ENCODE measurements around the gene RECK. TPM values are rescaled to one million over a fixed set of nuclear protein-coding genes. Genes with fewer than 3 reads are reported as not detected.

The RECK gene
- total and polyA plus RNA-seq, 2 experiments from 2014 or later = 8.1 to 11.6 TPM

- 0 out of 2 replicates have a peak, but pooled peaks cover 3% of the 10 kb centered on the region for H3K4me1 ChIP-seq (ENCODE audit: insufficient read depth)
- DNase-seq (ENCODE audit: low spot score) (no peak), ATAC-seq (no peak)
- no peak overlapping the region for H3K4me2 ChIP-seq
- H3K27ac Mint-ChIP-seq = no peak overlapping the region
- no peak overlapping the region for H2AFZ ChIP-seq
- no peak overlapping the region for H3K4me3 ChIP-seq
- no peaks in the 10 kb centered on the region for H3K9me2 ChIP-seq (ENCODE audit: insufficient read depth)
- no peaks in the 10 kb centered on the region for H3F3A ChIP-seq (replicated peaks; ENCODE audit: low read depth)
- H3K9me3 Mint-ChIP-seq = no peaks in the 10 kb centered on the region
- H3K4me3 Mint-ChIP-seq = no peak overlapping the region
- H3K27me3 Mint-ChIP-seq (ENCODE audit: insufficient read depth, low read depth, poor library complexity) = no peaks in the 10 kb centered on the region
- no peaks in the 10 kb centered on the region for H3K79me2 ChIP-seq (replicated peaks; ENCODE audit: insufficient read depth)
- TF ChIP-seq POLR2AphosphoS5 (IDR thresholded peaks at IDR 0.05; ENCODE audit: low read depth) = no peak
- no peak for TF ChIP-seq REST (IDR thresholded peaks at IDR 0.05; ENCODE audit: unreplicated experiment)
- TF ChIP-seq CTCF (conservative IDR thresholded peaks at IDR 0.05; ENCODE audit: low read depth in 2 of 2) = no peak
- TF ChIP-seq JUNB (IDR thresholded peaks at IDR 0.05; ENCODE audit: unreplicated experiment) = no peak
- no peak for TF ChIP-seq STAT1 (IDR thresholded peaks at IDR 0.05; ENCODE audit: unreplicated experiment)
- no peak for TF ChIP-seq ETS1 (IDR thresholded peaks at IDR 0.05)
- peaks cover 5% of the 10 kb centered on the region for H3K4me1 Mint-ChIP-seq
- no peak overlapping the region for H3K27ac ChIP-seq (ENCODE audit: low read depth)
- no peaks in the 10 kb centered on the region for H3K27me3 ChIP-seq (ENCODE audit: insufficient read depth)
- H3K36me3 Mint-ChIP-seq (ENCODE audit: low read depth) = no peaks in the 10 kb centered on the region
- H3K36me3 ChIP-seq (ENCODE audit: insufficient read depth) = no peaks in the 10 kb centered on the region
- H4K20me1 ChIP-seq (replicated peaks; ENCODE audit: insufficient read depth) = no peaks in the 10 kb centered on the region
Observed at GRCh38 chr9:36121971-36122370, 85.3 kb downstream of the RECK start.

GRCh38 chr9:36123515-36123914 is 86.8 kb downstream of the RECK start:
- Histone ChIP-seq H3K27ac (ENCODE audit: low read depth) (no peak overlapping the region), H4K20me1 (replicated peaks; ENCODE audit: insufficient read depth) (no peaks in the 10 kb centered on the region), H3K4me2 (no peak overlapping the region), H2AFZ (no peak overlapping the region), H3F3A (replicated peaks; ENCODE audit: low read depth) (no peaks in the 10 kb centered on the region), H3K27me3 (ENCODE audit: insufficient read depth) (no peaks in the 10 kb centered on the region), H3K4me3 (no peak overlapping the region), H3K79me2 (replicated peaks; ENCODE audit: insufficient read depth) (no peaks in the 10 kb centered on the region), H3K4me1 (ENCODE audit: insufficient read depth) (0 out of 2 replicates have a peak, but pooled peaks cover 3% of the 10 kb centered on the region), H3K36me3 (ENCODE audit: insufficient read depth) (no peaks in the 10 kb centered on the region), H3K9me2 (ENCODE audit: insufficient read depth) (no peaks in the 10 kb centered on the region)
- H3K36me3 Mint-ChIP-seq (ENCODE audit: low read depth) = no peaks in the 10 kb centered on the region
- peaks cover 2% of the 10 kb centered on the region for H3K27me3 Mint-ChIP-seq (ENCODE audit: insufficient read depth, low read depth, poor library complexity)
- no peak overlapping the region for H3K27ac Mint-ChIP-seq
- no peak for DNase-seq (ENCODE audit: low spot score)
- ATAC-seq = no peak
- peaks cover 5% of the 10 kb centered on the region; the same call in 2 of the 3 replicates for H3K4me1 Mint-ChIP-seq
- H3K9me3 Mint-ChIP-seq = no peaks in the 10 kb centered on the region
- H3K4me3 Mint-ChIP-seq = no peak overlapping the region
- TF ChIP-seq STAT1 (IDR thresholded peaks at IDR 0.05; ENCODE audit: unreplicated experiment) = no peak
- no peak for TF ChIP-seq CTCF (conservative IDR thresholded peaks at IDR 0.05; ENCODE audit: low read depth in 2 of 2)
- no peak for TF ChIP-seq POLR2AphosphoS5 (IDR thresholded peaks at IDR 0.05; ENCODE audit: low read depth)
- TF ChIP-seq ZNF331 (CRISPR knock-in tag; IDR thresholded peaks at IDR 0.05; ENCODE audit: low read depth) = no peak
